ENCODE data around the gene FAXC. TPM values are rescaled to one million over a fixed set of nuclear protein-coding genes. Genes with fewer than 3 reads are reported as not detected.

The FAXC gene
- total RNA-seq, 1 donor from 2014 or later, result 2.5 TPM

- no peak for DNase-seq (ENCODE audit: extremely low spot score, unreplicated experiment)
- H3K4me1 Mint-ChIP-seq (ENCODE audit: unreplicated experiment), result no peaks in the 10 kb centered on the region
- H3K4me3 Mint-ChIP-seq (ENCODE audit: unreplicated experiment), result no peak overlapping the region
- H3K27ac Mint-ChIP-seq (ENCODE audit: unreplicated experiment), result no peak overlapping the region
- H3K9me3 Mint-ChIP-seq (ENCODE audit: unreplicated experiment), result no peaks in the 10 kb centered on the region
- H3K36me3 Mint-ChIP-seq (ENCODE audit: unreplicated experiment), result no peaks in the 10 kb centered on the region
- TF ChIP-seq CTCF (IDR thresholded peaks at IDR 0.05), result no peak
- no peaks in the 10 kb centered on the region for H3K27me3 Mint-ChIP-seq (ENCODE audit: unreplicated experiment)
Observed at GRCh38 chr6:99287523-99287922, 62.0 kb downstream of the FAXC start.

- no peak for TF ChIP-seq CTCF (IDR thresholded peaks at IDR 0.05)
- Mint-ChIP-seq H3K4me3 (ENCODE audit: unreplicated experiment) (no peak overlapping the region), H3K36me3 (ENCODE audit: unreplicated experiment) (no peaks in the 10 kb centered on the region), H3K27me3 (ENCODE audit: unreplicated experiment) (no peaks in the 10 kb centered on the region), H3K4me1 (ENCODE audit: unreplicated experiment) (no peaks in the 10 kb centered on the region), H3K27ac (ENCODE audit: unreplicated experiment) (no peak overlapping the region), H3K9me3 (ENCODE audit: unreplicated experiment) (no peaks in the 10 kb centered on the region)
- DNase-seq (ENCODE audit: extremely low spot score, unreplicated experiment), result no peak
Observed at GRCh38 chr6:99285881-99286280, 63.6 kb downstream of the FAXC start.

GRCh38 chr6:99282479-99283062 is 66.9 kb downstream of the FAXC start:
- peak; percentile 67 for TF ChIP-seq CTCF (IDR thresholded peaks at IDR 0.05)
- Mint-ChIP-seq H3K27ac (ENCODE audit: unreplicated experiment) (no peak overlapping the region), H3K27me3 (ENCODE audit: unreplicated experiment) (no peaks in the 10 kb centered on the region), H3K36me3 (ENCODE audit: unreplicated experiment) (no peaks in the 10 kb centered on the region), H3K9me3 (ENCODE audit: unreplicated experiment) (no peaks in the 10 kb centered on the region), H3K4me3 (ENCODE audit: unreplicated experiment) (no peak overlapping the region), H3K4me1 (ENCODE audit: unreplicated experiment) (no peaks in the 10 kb centered on the region)
- no peak for DNase-seq (ENCODE audit: extremely low spot score, unreplicated experiment)

- TF ChIP-seq CTCF (IDR thresholded peaks at IDR 0.05), result no peak
- no peaks in the 10 kb centered on the region for H3K4me1 Mint-ChIP-seq (ENCODE audit: unreplicated experiment)
- H3K27me3 Mint-ChIP-seq (ENCODE audit: unreplicated experiment), result peaks cover 8% of the 10 kb centered on the region
- no peaks in the 10 kb centered on the region for H3K9me3 Mint-ChIP-seq (ENCODE audit: unreplicated experiment)
- H3K36me3 Mint-ChIP-seq (ENCODE audit: unreplicated experiment), result no peaks in the 10 kb centered on the region
- DNase-seq (ENCODE audit: extremely low spot score, unreplicated experiment), result no peak
- H3K4me3 Mint-ChIP-seq (ENCODE audit: unreplicated experiment), result no peak overlapping the region
- no peak overlapping the region for H3K27ac Mint-ChIP-seq (ENCODE audit: unreplicated experiment)
Observed at GRCh38 chr6:99276747-99277146, 72.7 kb downstream of the FAXC start.

GRCh38 chr6:99270826-99271225 is 78.6 kb downstream of the FAXC start:
- Mint-ChIP-seq H3K36me3 (ENCODE audit: unreplicated experiment) (no peaks in the 10 kb centered on the region), H3K9me3 (ENCODE audit: unreplicated experiment) (no peaks in the 10 kb centered on the region), H3K27ac (ENCODE audit: unreplicated experiment) (no peak overlapping the region), H3K4me1 (ENCODE audit: unreplicated experiment) (no peaks in the 10 kb centered on the region), H3K4me3 (ENCODE audit: unreplicated experiment) (no peak overlapping the region), H3K27me3 (ENCODE audit: unreplicated experiment) (peaks cover 8% of the 10 kb centered on the region)
- TF ChIP-seq CTCF (IDR thresholded peaks at IDR 0.05), result no peak
- no peak for DNase-seq (ENCODE audit: extremely low spot score, unreplicated experiment)
